ENCODE data around the gene OTUD1.

DNA sequence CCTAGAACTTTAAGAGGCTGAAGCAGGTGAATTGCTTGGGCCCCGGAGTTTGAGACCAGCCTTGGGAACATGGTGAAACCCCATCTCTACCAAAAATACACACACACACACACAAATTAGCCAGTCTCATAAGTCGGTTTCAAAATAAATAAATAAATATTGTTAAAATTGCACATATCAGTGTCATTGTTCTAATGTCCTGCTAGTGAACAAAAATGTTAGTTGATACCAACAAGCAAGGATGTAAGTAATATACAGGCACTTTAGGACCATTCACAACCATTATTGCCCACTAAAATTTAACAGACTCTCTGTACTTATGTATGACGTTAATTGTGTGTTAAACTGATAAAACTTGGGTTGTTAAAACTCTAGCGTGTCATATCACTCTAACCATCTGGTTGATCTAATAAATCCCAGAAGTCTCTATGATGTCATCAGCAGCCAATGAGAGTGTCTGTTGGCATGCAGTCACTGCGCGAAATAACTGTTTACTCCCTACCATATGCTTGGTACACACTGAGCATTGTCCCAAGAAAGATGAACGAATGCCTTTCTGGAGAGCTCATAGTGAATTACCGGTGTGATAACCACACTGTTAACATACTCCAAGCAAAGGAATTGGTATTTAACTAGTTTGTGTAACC lies 30.4 kb upstream of the OTUD1 start:
- TF ChIP-seq MXI1 (conservative IDR thresholded peaks at IDR 0.05; ENCODE audit: poor library complexity, severe bottlenecking) (no peak), POLR2AphosphoS5 (IDR thresholded peaks at IDR 0.05) (no peak), RAD21 (conservative IDR thresholded peaks at IDR 0.05) (no peak)
- TF ChIP-seq, protein P1, sequence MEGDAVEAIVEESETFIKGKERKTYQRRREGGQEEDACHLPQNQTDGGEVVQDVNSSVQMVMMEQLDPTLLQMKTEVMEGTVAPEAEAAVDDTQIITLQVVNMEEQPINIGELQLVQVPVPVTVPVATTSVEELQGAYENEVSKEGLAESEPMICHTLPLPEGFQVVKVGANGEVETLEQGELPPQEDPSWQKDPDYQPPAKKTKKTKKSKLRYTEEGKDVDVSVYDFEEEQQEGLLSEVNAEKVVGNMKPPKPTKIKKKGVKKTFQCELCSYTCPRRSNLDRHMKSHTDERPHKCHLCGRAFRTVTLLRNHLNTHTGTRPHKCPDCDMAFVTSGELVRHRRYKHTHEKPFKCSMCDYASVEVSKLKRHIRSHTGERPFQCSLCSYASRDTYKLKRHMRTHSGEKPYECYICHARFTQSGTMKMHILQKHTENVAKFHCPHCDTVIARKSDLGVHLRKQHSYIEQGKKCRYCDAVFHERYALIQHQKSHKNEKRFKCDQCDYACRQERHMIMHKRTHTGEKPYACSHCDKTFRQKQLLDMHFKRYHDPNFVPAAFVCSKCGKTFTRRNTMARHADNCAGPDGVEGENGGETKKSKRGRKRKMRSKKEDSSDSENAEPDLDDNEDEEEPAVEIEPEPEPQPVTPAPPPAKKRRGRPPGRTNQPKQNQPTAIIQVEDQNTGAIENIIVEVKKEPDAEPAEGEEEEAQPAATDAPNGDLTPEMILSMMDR (IDR thresholded peaks at IDR 0.05; ENCODE audit: poor library complexity, severe bottlenecking): no peak

All from neural cell (in vitro differentiated cells).